GM21529 (cell line): ENCODE data around the gene RER1.

Experiments used
- ATAC-seq: cut with Tn5 transposase; IDR thresholded peaks from one replicate; pipeline ENCODE4 v1.9.1; 2021; ENCODE audit not compliant: unreplicated experiment

RER1 gene

GRCh38 chr1:2405588-2406295, 14.1 kb downstream of the RER1 start:
- ATAC-seq: no peak

- ATAC-seq: no peak
These were observed 14.9 kb downstream of the RER1 start for GRCh38 chr1:2406451-2407041.

DNA sequence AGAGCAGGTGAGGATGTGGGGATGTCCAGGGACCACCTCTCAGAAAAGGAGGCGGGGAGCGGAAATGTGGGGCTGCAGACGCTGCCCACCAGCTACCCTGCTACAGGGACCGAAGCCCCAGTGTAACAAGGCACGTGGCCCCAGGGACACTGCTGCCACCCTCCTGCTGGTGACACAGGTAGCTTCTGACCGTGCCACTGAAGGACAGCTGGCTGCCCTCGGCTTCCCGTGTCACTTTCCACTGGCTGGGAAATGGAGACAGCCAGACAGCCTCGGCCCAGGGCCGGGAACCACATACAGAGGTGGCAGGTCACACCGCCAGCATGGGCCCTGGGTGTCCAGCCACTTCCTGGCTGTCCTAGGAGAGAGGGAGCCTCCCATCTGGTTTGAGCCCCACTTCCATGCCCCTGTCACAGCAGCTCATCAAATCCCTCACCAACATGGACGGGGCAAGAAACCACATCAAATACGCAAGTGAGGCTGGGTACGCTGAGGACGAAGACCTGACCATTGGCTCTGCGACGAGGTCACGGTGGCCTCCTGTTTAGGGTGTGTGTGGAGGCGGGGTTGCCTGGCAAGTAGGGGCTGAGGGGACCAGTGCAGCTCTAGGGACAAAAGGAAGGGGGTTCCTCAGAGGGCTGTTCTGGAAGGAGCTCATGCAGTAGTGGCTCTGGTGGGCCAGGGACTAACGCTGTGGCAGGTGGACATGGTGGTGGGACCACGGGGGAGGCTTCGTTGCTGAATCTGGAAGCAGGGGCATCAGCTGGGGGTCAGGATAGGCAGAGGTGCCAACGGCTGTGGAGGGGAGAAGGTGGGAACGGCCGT, 15.7 kb downstream of the RER1 start:
- no peak for ATAC-seq

GRCh38 chr1:2407991-2408275, 16.3 kb downstream of the RER1 start:
- no peak for ATAC-seq

DNA sequence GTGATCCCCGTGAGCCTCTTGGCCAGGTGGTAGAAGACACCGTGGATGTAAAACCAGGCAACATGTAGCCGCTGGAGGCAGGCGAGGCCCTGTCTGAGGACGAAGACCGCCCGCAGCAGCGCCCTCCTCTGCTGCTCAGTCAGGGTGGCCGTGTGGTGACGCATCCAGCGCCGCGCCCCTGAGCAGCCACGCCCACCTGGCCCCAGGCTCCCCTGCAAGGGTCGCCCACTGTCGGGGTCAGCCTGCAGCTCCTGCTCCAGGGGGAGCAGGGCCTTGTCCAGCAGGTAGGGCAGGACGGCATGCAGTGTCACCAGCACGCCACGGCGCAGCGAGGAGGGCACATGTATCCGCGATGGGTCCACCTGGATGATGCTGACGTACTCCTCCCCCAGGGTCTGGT, 16.8 kb downstream of the RER1 start:
- ATAC-seq: no peak

DNA sequence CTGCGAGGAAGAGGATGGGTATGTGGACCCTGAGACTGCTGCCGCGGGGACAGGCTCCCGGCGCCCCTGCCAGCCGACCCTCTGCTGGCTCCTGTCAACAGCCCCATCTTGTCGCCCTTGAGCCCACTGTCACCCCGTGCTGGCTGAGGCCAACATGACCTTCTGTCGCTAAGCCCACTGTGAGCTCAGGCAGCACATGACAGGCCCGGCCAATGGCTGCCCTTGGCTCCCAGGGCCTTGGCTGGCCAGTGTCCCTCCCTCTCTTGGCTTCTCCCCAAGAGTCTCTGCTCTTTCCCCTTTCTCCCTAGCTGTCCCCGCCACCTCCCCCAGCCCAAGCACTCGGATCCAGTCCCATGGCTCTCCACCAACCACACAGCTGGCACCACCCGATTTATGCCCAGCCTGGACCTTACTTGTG, 17.2 kb downstream of the RER1 start:
- no peak for ATAC-seq

- no peak for ATAC-seq
These were observed 18.1 kb downstream of the RER1 start for GRCh38 chr1:2409745-2410144.

- peak; percentile 19 for ATAC-seq
These were observed 20.3 kb downstream of the RER1 start for GRCh38 chr1:2411801-2412394.

GRCh38 chr1:2412395-2412772, 20.7 kb downstream of the RER1 start, which contains the start of gene PEX10:
Gene PEX10 (minus strand): TSS chr1:2412564. CDS start chr1:2412502, 62 bp downstream.
- ATAC-seq: peak; percentile 76

DNA sequence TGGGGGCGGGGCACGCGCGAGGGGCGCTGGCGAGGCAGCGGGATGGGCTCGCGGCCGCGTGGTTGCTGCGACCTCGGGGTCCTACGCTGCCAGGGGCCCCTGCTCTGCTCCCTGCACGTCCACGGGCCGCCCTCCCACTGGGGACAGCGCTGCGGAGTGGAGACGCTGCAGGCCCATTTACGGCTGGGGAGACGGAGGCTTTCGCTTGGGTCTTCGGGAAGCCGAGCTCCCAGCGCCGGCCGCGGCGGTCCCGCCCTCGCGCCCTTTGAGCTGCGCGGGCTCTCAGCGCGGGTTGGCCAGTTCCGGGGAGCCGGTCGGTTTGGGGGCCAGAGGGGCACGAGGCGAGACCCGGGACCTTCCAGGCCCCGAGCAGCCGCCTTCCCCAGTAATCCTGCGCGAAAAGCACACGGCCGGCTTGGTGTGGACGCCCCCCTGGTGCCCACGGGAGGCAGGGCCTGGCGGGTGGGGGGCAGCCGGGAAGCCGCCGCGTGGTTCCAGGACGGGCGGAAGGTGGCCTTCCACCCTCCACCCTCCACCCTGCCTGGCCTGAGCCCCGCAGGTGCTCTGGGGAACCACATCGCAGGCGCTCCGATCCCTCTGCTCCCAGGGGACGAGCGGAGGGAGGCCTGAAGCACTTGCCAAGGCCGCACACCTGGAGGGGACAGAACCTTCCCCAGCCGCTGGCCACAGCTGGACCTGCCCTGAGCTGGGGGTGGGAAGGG, 21.3 kb downstream of the RER1 start:
- peak; percentile 30 for ATAC-seq

DNA sequence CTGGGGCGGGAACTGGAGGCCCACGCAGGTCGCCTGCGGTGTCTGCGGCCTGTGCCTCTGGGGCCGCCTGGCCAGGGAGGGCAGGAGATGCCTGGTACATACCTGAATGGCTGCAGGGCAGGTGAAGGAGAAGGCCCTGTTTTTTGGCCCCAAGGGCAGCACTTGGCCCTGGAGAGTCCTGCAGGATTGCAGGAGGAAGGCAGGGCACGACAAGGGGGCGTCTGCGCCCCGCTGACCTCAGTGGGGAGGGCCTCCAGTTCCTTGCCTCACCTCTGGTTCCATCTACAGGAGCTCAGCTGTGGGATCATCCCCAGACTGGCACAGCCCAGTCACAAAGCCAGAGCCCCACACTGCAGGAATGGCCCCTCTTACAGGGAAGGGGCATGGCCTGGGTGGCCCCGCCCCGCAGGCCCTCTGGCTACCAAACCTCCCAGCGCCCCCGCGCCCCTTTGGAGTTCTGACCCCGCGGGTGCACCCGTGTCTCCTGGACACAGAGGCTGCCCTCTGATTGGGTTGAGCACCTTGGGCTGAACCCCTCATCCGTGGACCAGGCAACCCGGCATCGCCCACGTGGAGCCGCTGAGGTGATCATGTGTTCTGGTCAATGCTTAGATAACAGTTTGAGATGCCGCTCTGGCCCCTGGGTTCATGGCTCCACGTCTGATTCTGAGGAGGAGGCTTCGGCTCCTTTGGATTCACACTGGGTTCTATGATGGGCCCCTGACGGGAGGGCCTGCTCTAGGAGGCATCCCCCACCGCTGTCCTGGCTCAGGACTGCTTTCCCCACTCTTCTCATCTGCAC, 22.1 kb downstream of the RER1 start:
- ATAC-seq: no peak

DNA sequence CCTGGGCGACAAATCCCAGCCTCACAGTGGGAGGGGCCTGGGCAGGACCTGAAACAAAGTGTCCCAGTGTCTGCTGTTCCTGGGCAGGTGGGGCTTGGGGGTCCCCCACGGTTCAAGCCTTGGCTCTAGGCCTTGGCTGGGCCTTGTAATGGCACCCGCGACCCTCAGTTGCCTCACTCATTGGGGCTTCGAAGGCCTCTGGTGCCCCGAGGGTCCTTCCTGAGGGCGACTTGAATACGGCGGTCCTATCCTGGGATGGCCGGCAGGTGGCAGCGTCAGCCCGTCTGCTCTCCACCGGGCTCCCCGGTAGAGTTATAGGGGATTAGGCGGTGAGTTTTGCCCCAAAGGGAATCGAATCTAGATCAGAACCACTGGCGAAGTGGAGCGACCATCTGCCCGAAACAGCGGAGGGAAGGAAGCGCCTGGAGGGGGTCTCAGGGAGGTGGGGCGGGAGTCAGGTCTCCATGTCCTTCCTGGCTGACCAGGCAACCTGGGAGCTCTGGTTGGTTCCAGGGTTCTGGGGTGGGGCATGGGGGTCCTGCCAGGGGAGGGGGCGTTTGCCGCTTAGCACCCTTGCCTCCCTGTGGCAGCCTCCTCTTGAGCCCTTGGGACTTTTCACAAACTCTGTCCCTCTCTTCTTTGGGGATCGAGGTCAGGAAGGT, 22.8 kb downstream of the RER1 start:
- ATAC-seq: peak; percentile 20

GRCh38 chr1:2415337-2415736, 23.7 kb downstream of the RER1 start:
- no peak for ATAC-seq

DNA sequence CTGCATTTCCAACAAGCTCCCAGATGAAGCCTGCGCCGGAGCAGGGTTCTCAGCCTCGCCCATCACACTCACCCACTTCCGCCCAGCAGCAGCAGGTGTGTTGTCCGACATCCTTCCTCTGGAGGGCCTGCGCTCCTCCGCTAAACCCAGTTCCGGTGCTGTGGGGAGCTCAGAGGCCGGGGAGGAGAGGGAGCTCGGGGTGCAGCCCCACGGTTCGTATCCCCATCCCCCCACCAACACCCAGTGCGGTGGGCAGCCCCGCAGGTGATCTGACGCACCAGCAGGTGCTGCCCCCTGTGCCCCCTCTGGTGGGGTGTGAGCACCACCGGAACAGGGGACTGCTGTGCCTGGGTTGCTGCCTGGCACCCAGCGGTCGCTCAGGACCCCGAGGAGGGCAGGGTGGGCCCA, 24.2 kb downstream of the RER1 start:
- no peak for ATAC-seq

DNA sequence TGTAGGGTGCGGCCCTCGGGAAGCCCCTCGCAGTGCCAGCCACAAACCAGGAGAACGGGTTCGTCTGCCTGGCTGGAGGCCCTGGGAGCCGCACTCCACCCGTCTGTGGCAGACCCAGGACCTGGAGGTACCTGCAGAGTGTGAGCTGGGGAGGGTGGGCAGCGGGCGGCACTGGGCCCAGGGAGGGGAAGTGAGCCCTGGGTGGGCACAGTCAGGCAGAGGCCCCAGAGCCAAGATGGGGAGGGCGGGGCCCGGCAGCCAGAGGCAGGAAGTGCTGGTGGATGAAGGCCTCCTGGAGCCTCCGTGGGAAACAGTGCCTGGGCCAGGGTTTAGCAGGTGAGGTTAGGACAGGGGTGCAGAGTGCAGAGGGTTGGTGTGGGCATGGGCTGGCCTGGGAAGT, 24.8 kb downstream of the RER1 start:
- no peak for ATAC-seq

- no peak for ATAC-seq
These were observed 25.6 kb downstream of the RER1 start for GRCh38 chr1:2417083-2417832.

DNA sequence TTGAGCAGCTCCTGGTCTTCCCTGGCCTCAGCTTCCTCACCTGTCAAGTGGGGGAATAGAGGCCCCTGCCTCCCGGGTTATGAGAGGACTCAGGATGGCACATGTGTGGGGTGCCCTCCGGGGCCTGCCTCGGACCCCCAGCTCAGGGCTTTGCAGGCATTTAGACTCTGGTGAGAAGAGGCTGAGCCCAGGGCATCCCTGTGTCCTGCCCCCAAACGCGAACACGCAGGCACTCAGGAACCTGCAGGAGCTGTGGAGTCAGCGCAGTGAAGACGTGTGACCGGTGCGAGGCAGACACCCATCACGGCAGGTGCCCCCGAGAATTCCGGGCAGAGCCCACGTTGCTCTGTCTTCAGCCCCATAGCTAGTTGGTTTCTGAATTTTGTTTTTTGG, 26.2 kb downstream of the RER1 start:
- ATAC-seq: no peak

- ATAC-seq: no peak
These were observed 27.2 kb downstream of the RER1 start for GRCh38 chr1:2418791-2419320.

DNA sequence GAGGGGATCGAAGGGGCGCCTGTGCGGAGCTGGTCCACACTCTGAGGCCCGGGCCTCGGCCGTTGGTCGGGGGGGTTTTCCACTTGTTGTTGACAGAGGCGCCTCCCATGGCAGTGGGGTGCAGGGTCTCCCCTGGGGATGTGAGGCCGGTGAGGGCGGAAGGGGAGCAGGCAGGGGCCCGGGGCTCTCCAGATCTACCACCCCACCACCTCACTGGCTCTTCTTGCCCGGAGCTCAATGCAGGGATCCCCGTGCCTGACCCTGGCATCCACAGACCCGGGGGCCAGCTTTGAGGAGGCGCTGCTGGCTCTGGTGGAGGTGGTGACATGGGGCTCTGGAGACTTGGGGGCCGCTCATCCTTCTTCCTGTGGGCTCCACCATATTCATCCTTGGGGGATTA, 27.8 kb downstream of the RER1 start:
- no peak for ATAC-seq
